Measurements from ENCODE around the gene CEMIP.

GRCh38 chr15:80971143-80971542 is 192.0 kb downstream of the CEMIP start:
- TF ChIP-seq CTCF (IDR thresholded peaks at IDR 0.05) = no peak
- no peak for TF ChIP-seq POLR2A (IDR thresholded peaks at IDR 0.05)
